K562 (cell line): ENCODE measurements around the gene IP6K2. TPM values are rescaled to one million over a fixed set of nuclear protein-coding genes. Genes with fewer than 3 reads are reported as not detected.

Source experiments
- ATAC-seq: fragments of 200-7000 bp; cut with Tn5 transposase; 3 replicates; pipeline ENCODE4 v1.9.1; 2020; ENCODE audit warnings: moderate library complexity
- BruUV-seq: library from RNA; stranded (reverse); fragments of 400-500 nt; replicated peaks from 2 replicates; lab custom pipeline; 2021; lab: Mats Ljungman, UMichigan
- CTCF ChIA-PET: fragments of 300-600 bp; formaldehyde crosslinking; extraction: SDS; loops from one replicate; lab custom pipeline; 2021; ENCODE audit warnings: low intra/inter-chr PET ratio; lab: Yijun Ruan, JAX
- POLR2A ChIA-PET: fragments of 300-600, 350-650 bp; sonication (Branson Sonifier 250); formaldehyde crosslinking; extraction: SDS; loops from one replicate; lab custom pipeline; 2021; ENCODE audit warnings: antibody characterized with exemption, inconsistent platforms; lab: Yijun Ruan, JAX
- DNase-seq, 4 experiments: peaks; one replicate each; pipeline versions ENCODE4 v3.0.0 to v3.0.0-alpha.2; 2011 to 2018; ENCODE audit warnings: low spot score in 3 of 4, mixed read lengths in 3 of 4; ENCODE audit errors: extremely low read depth in 1 of 4
- FAIRE-seq: peaks from 2 replicates; lab custom pipeline; 2011; peaks lifted over from hg19 to GRCh38; lab: Jason Lieb, UNC
- H2AFZ ChIP-seq: 2 replicates; pipeline ENCODE4 v1.6.0; 2011; ENCODE audit warnings: low read depth, low read length, control low read depth, inconsistent platforms
- H3K27ac ChIP-seq: fragments of 200-600 bp; 3 replicates; pipeline ENCODE4 v1.8.0; 2011; ENCODE audit warnings: low read depth, mild to moderate bottlenecking, control low read depth, inconsistent platforms, low read length, moderate library complexity, mixed read lengths; ENCODE audit errors: extremely low read depth
- H3K27me3 ChIP-seq, 2 experiments: fragments of 300-600 bp in 1 of 2; 2 replicates in 1 of 2; 3 replicates in 1 of 2; pipeline versions ENCODE4 v1.6.0 to v1.8.0; 2011; ENCODE audit warnings: inconsistent platforms in 2 of 2, low read length in 2 of 2, mild to moderate bottlenecking in 1 of 2, mixed read lengths in 1 of 2, moderate library complexity in 1 of 2; ENCODE audit not compliant: control insufficient read depth in 2 of 2, insufficient read depth in 2 of 2
- H3K36me3 ChIP-seq: fragments of 300-600 bp; 3 replicates; pipeline ENCODE4 v1.8.0; 2011; ENCODE audit warnings: mild to moderate bottlenecking, low read length, inconsistent platforms; ENCODE audit not compliant: control insufficient read depth, insufficient read depth
- H3K4me1 ChIP-seq, 2 experiments: fragments of 200-600 bp in 1 of 2; replicated peaks in 1 of 2; 2 replicates in 1 of 2; 3 replicates in 1 of 2; pipeline versions ENCODE4 v1.5.1 to v1.8.0; 2011; ENCODE audit warnings: inconsistent platforms in 2 of 2, low read length in 2 of 2, mild to moderate bottlenecking in 1 of 2, mixed read lengths in 1 of 2, moderate library complexity in 1 of 2; ENCODE audit not compliant: control insufficient read depth in 2 of 2, insufficient read depth in 2 of 2
- H3K4me2 ChIP-seq: 2 replicates; pipeline ENCODE4 v1.6.1; 2011; ENCODE audit warnings: low read length, control low read depth, inconsistent platforms, mixed read lengths; ENCODE audit not compliant: insufficient read depth
- H3K4me3 ChIP-seq: fragments of 200-600 bp; sonication (generic), shearing (Covaris generic); 2 replicates; pipeline ENCODE4 v1.5.1; 2016; ENCODE audit warnings: control low read depth, inconsistent platforms
- H3K79me2 ChIP-seq: fragments of 200-600 bp; 3 replicates; pipeline ENCODE4 v1.8.0; 2011; ENCODE audit warnings: low read length, inconsistent platforms; ENCODE audit not compliant: control insufficient read depth, insufficient read depth
- H3K9ac ChIP-seq, 2 experiments: 2 replicates each; pipeline versions ENCODE4 v1.6.0 to v1.6.1; 2011; ENCODE audit warnings: low read depth in 2 of 2, low read length in 2 of 2, control low read depth in 1 of 2, inconsistent platforms in 1 of 2, mild to moderate bottlenecking in 1 of 2, mixed read lengths in 1 of 2; ENCODE audit not compliant: insufficient read depth in 1 of 2
- H3K9me1 ChIP-seq: one replicate; pipeline ENCODE4 v1.6.0; 2011; ENCODE audit warnings: inconsistent platforms, mild to moderate bottlenecking, low read length, moderate library complexity; ENCODE audit not compliant: control insufficient read depth, insufficient read depth
- H3K9me3 ChIP-seq: replicated peaks from 2 replicates; pipeline ENCODE4 v1.5.1; 2011; ENCODE audit warnings: low read depth, low read length, inconsistent platforms; ENCODE audit not compliant: control insufficient read depth, insufficient read depth
- H4K20me1 ChIP-seq: replicated peaks from 2 replicates; pipeline ENCODE4 v1.6.1; 2011; ENCODE audit warnings: low read length, inconsistent platforms, mixed read lengths; ENCODE audit not compliant: control insufficient read depth, insufficient read depth
- CBX8 ChIP-seq: fragments of 200-600 bp; sonication (generic); IDR thresholded peaks from 2 replicates; pipeline ENCODE4 v1.6.1; 2012; ENCODE audit warnings: borderline replicate concordance, mixed run types, low read depth, mild to moderate bottlenecking, moderate library complexity, mixed read lengths, low read length, control low read depth, inconsistent platforms; ENCODE audit not compliant: poor library complexity, severe bottlenecking; ENCODE audit errors: extremely low read depth
- HNRNPK ChIP-seq: fragments of 200-400 bp; formaldehyde crosslinking; IDR thresholded peaks from one replicate; pipeline ENCODE4 v1.6.1; 2018; ENCODE audit warnings: mild to moderate bottlenecking, low read depth, low read length; ENCODE audit not compliant: poor library complexity, severe bottlenecking
- MAFF ChIP-seq: IDR thresholded peaks from 2 replicates; pipeline ENCODE4 v1.6.1; 2012; ENCODE audit warnings: low read length, improper control_type of control experiment
- MNT ChIP-seq, 2 experiments: fragments of 450-650 bp; conservative IDR thresholded peaks; 2 replicates each; pipeline ENCODE4 v1.6.1; 2017; ENCODE audit warnings: mild to moderate bottlenecking in 2 of 2, moderate library complexity in 2 of 2
- NFRKB ChIP-seq: fragments of 450-650 bp; IDR thresholded peaks from 2 replicates; pipeline ENCODE4 v1.6.1; 2016; ENCODE audit warnings: low read depth
- SNRNP70 ChIP-seq: fragments of 200-400 bp; formaldehyde crosslinking; optimal IDR thresholded peaks from 2 replicates; pipeline ENCODE3; 2017; ENCODE audit warnings: low read depth, low read length
- ZNF224 ChIP-seq: sonication (generic); formaldehyde crosslinking; IDR thresholded peaks from 2 replicates; pipeline ENCODE4 v1.8.0; 2022; ENCODE audit warnings: mild to moderate bottlenecking, missing genetic modification reagents
- ZNF740 ChIP-seq, 3 experiments: fragments of 200-800 bp in 1 of 3; sonication (Bioruptor generic) in 1 of 3; sonication (generic) in 1 of 3; formaldehyde crosslinking in 1 of 3; IDR thresholded peaks; 2 replicates each; pipeline versions ENCODE4 v1.6.1 to v1.8.0; 2016 to 2022; ENCODE audit warnings: mild to moderate bottlenecking in 2 of 3, missing compliant biosample characterization in 2 of 3, missing genetic modification characterization in 2 of 3, missing genetic modification reagents in 1 of 3
- WGBS: fragments of 100-300 bp; shearing (Covaris generic); methylation state at CpG from one replicate; pipeline ENCODE4 v1.1.6; 2016; ENCODE audit warnings: low coverage, mixed read lengths; ENCODE audit not compliant: insufficient coverage; ENCODE audit errors: missing lambda C conversion rate; 5-methylcytosine and 5-hydroxymethylcytosine counted together
- in situ Hi-C: fragments of 300-500 bp; cut with MboI; formaldehyde crosslinking; loops from 4 replicates; pipeline ENCODE4 v1.15.0; 2018; ENCODE audit warnings: inconsistent platforms, mixed read lengths
- intact Hi-C: fragments of 100-400 bp; cut with micrococcal nuclease; formaldehyde crosslinking; loops from 2 replicates; pipeline ENCODE4 v1.14.2; 2022
- polyA plus RNA-seq, 8 experiments: library from polyadenylated mRNA; depleted of rRNA in 4 of 8; stranded (reverse) in 5 of 8; unstranded in 3 of 8; fragments of >200 nt; fragmentation: Nextera tagmentation in 2 of 8; fragmentation: Illumina TruSeq in 1 of 8; extraction: Ambion mirVana in 2 of 8; extraction: Trizol in 1 of 8; gene quantifications; 2 replicates each; pipeline versions ENCODE4 v1.2.1 to v1.2.3, GENCODE V29; 2011 to 2014; ENCODE audit warnings: inconsistent platforms in 1 of 8, missing spikeins in 1 of 8
- total RNA-seq, 7 experiments: library from RNA; depleted of rRNA in 6 of 7; stranded (reverse); fragments of >200 nt in 6 of 7; fragmentation: Illumina TruSeq in 2 of 7; extraction: Trizol in 2 of 7; gene quantifications; 2 replicates each; pipeline versions ENCODE4 v1.2.1 to v1.2.3, GENCODE V29; 2011 to 2021; ENCODE audit warnings: low replicate concordance in 1 of 7

Gene IP6K2
- total and polyA plus RNA-seq, 9 of the 15 experiments (the other 6 are each of a cell fraction or from before 2014, with no cell fraction given): 19.6 to 78.1 (median 48.0) TPM

GRCh38 chr3:48682786-48683185, 34.2 kb downstream of the IP6K2 start:
- TF ChIP-seq MNT (conservative IDR thresholded peaks at IDR 0.05) (no peak), CBX8 (no peak), HNRNPK (no peak), ZNF740 (CRISPR knock-in tag; IDR thresholded peaks at IDR 0.05) (no peak), ZNF740 (tag; IDR thresholded peaks at IDR 0.05) (no peak), NFRKB (no peak), ZNF224 (CRISPR knock-in tag) (no peak), MAFF (no peak), SNRNP70 (no peak)
- H3K36me3 ChIP-seq: peaks cover 54% of the 10 kb centered on the region
- H3K9ac ChIP-seq: no peak overlapping the region
- no peaks in the 10 kb centered on the region for H3K9me1 ChIP-seq
- ChIA-PET POLR2A (interaction anchor here (1.5 kb wide), 1 partner anchor 11 kb away, joined by 7 read pairs; no protein-coding TSS in a partner anchor), CTCF (no interaction called here)
- BruUV-seq: no TSS peak
- H3K27ac ChIP-seq: no peak overlapping the region
- peaks cover 27% of the 10 kb centered on the region for H3K79me2 ChIP-seq
- no peaks in the 10 kb centered on the region for H3K9me3 ChIP-seq
- peaks cover 10% of the 10 kb centered on the region; the same call in 1 of the 2 replicates for H4K20me1 ChIP-seq
- H3K4me1 ChIP-seq: peaks cover 21 to 30% of the 10 kb centered on the region in 2 experiments; a peak in 4 of 5 replicates
- in situ Hi-C loops: no loop called here
- DNase-seq: no peak
- H3K4me2 ChIP-seq: no peak overlapping the region
- intact Hi-C loops: no loop called here
- FAIRE-seq: no peak
- H3K27me3 ChIP-seq: no peaks in the 10 kb centered on the region
- no peak overlapping the region for H3K4me3 ChIP-seq
- no peak for ATAC-seq
- no peak overlapping the region for H2AFZ ChIP-seq
- WGBS: 87% methylated on average over 5 of the region's 9 CpGs
